Cardiac fibroblast (primary cell): ENCODE measurements around the gene RGS7.

Experiments used
- DNase-seq, 2 donors: peaks; one replicate each; pipeline versions ENCODE4 v3.0.0 to v3.0.0-alpha.2; 2010; ENCODE audit warnings: low read depth in 2 of 2
- H3K4me3 ChIP-seq, 2 donors: replicated peaks in 1 of 2; 1 replicate in 1 of 2; 2 replicates in 1 of 2; pipeline ENCODE4 v1.5.1; 2011; ENCODE audit warnings: low read depth in 2 of 2, low read length in 2 of 2, mild to moderate bottlenecking in 2 of 2, moderate library complexity in 1 of 2
- TF ChIP-seq, protein P1 (sequence below): IDR thresholded peaks from one replicate; pipeline ENCODE4 v1.5.1; 2011; ENCODE audit warnings: low read depth, mild to moderate bottlenecking, low read length, inconsistent platforms

Gene RGS7

DNA sequence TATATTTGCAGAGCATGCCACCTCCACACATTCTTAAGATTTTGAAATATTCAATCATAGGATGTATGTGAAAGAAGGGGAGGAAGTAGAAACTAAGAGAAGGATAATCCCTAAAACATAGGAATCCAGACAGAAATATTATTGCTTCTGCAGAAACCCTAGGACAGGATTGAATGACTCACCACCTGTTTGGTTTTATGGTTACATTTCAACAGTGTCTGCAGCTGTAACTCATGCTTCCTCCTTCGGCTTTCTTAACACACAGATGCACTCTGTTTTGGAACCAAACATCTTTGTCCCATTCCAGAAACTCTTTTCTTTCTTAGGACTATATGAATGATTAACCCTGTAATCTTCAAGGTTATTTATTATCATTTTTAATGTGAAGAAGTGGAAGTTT, 20.7 kb downstream of the RGS7 start:
- H3K4me3 ChIP-seq, result no peak overlapping the region
- TF ChIP-seq, protein P1, sequence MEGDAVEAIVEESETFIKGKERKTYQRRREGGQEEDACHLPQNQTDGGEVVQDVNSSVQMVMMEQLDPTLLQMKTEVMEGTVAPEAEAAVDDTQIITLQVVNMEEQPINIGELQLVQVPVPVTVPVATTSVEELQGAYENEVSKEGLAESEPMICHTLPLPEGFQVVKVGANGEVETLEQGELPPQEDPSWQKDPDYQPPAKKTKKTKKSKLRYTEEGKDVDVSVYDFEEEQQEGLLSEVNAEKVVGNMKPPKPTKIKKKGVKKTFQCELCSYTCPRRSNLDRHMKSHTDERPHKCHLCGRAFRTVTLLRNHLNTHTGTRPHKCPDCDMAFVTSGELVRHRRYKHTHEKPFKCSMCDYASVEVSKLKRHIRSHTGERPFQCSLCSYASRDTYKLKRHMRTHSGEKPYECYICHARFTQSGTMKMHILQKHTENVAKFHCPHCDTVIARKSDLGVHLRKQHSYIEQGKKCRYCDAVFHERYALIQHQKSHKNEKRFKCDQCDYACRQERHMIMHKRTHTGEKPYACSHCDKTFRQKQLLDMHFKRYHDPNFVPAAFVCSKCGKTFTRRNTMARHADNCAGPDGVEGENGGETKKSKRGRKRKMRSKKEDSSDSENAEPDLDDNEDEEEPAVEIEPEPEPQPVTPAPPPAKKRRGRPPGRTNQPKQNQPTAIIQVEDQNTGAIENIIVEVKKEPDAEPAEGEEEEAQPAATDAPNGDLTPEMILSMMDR, result no peak
- DNase-seq, result peak in 1 of 2 donors; percentile 58

DNA sequence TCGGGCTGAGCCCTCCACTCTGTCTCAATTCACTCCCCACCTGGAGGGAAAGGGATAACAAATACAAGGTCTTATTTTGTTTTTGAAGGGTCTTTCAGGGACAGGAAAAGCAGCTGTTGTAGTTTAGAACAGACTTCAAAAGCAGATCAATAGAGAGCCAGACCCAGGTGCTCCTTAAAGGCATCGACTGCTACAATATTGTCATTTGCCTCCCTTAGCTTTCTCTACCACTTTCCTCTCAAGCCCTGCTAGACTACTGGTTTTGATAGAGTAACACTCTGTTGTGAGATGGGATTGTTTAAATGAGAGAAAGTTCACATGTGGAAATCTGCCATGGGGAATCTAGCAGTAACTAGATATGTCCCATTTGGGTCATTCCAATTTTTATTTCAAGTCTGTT, 24.0 kb downstream of the RGS7 start:
- TF ChIP-seq, protein P1, result no peak
- DNase-seq, result no peak

DNA sequence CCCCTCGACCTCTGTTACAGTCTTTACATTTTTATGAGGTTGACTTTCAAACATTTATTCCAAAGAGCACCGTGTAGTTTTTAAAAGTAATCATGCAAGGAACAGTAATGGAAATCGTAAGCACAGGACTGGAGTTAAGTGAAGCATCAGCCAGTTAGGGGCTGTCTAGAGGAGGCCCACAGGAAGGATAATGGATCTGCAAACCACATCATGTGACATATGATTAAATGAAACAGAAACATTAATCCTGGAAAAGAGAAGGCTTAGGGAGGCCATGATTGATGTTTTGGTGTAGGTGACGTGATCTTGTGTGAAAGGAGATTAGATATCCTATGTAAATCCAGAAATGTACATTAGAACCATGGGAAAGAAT, 25.0 kb downstream of the RGS7 start:
- no peak overlapping the region for H3K4me3 ChIP-seq
- TF ChIP-seq, protein P1, result no peak

More for the DNA sequence above, 24.0 kb downstream of the RGS7 start:
- H3K4me3 ChIP-seq, result no peak overlapping the region

DNA sequence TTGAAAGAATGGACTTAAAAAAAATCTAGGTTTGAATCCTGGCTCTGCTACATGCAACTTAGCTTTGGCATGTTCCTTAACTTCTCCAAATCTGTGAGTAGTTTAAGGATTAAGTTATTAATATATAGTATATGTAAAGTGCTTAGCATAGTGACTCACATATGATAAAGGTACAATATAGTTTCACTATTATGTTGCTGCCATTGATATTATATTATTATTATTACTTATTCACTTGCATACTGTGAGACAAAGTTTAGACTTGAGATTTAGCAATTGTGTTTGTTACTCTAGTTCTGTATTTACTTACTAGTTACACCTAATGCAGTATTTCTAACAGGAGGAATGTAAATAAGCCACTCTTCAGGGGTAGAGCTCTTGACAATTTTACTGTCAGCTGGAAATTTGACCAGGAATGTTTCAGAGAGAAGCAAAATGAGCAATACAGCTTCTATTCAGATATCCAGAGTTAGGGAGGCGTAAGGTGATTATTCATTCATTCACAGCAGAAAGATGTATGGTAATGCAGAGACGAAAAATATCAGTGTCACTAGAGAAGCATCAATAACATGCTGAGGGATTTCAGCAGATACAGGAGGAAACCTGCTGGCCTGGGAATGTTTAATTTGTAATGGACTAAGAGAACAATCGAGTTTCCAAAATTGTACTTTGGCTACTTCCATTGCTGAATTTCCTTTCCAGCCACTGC, 25.5 kb downstream of the RGS7 start:
- TF ChIP-seq, protein P1, result no peak
- no peak for DNase-seq
- no peak overlapping the region for H3K4me3 ChIP-seq

More for the DNA sequence above, 25.0 kb downstream of the RGS7 start:
- no peak for DNase-seq

DNA sequence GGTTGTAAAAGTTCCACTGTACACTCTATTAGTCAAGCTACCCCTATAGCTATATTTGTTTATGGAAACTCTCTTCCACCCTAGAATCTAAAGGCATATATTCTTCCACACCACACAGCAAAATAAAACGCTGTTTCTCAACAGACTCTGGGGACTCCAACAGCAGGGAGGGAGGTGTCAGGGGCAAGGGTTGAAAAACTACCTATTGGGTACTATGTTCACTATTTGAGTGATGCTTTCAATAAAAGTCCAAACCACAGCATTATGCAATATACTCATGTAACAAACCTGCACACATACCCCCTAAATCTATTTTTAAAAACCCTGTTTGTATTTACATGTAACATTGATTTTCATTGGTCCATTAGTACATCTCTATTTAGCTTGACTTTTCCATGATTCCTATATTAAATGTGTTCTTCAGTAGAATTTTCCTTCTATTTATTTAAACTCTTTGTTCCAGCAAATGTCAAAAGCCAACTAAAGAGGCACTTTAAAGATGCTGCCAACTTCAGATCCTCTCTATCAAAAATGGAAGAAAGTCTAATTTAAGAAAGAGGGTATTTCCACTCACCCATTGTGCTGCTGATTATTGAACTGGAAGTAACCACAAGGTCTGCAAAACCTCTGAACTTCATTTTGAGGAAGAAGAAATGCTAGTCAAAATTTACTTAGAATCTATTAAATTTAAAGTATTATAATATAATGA, 26.2 kb downstream of the RGS7 start:
- TF ChIP-seq, protein P1, result no peak

DNA sequence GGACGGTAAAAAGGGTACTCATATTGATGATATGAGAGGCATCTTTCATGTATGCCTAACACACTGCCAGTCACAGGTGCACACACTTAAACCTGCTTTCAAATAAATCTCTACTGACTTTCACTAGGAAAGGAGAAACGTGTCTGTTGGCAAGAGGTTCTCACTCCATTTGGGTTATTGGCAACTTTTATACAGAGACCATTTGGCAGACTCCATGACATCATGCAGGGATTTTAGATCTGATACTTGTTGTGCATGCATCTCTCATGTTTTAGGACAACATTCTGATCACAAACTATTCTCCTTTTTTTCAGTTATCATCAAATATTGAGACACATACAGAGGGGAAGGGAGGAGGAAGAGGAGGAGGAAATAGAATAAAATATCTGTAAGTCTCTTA, 31.5 kb downstream of the RGS7 start:
- no peak for DNase-seq
- no peak overlapping the region for H3K4me3 ChIP-seq
- TF ChIP-seq, protein P1, result no peak

More for the DNA sequence above, 26.2 kb downstream of the RGS7 start:
- no peak overlapping the region for H3K4me3 ChIP-seq
- DNase-seq, result no peak
